ENCODE measurements around the gene LAMA3. TPM values are rescaled to one million over a fixed set of nuclear protein-coding genes. Genes with fewer than 3 reads are reported as not detected.

Gene LAMA3
- total RNA-seq, 1 experiment from 2014 or later: 34.6 TPM

GRCh38 chr18:23893653-23894052 is 204.4 kb downstream of the LAMA3 start:
- Mint-ChIP-seq H3K9me3 (ENCODE audit: unreplicated experiment) (no peaks in the 10 kb centered on the region), H3K36me3 (ENCODE audit: insufficient read depth, unreplicated experiment) (peaks cover 5% of the 10 kb centered on the region), H3K4me1 (ENCODE audit: low read depth, unreplicated experiment) (no peaks in the 10 kb centered on the region), H3K27ac (ENCODE audit: unreplicated experiment) (no peak overlapping the region), H3K4me3 (ENCODE audit: unreplicated experiment) (no peak overlapping the region), H3K27me3 (ENCODE audit: insufficient read depth, unreplicated experiment) (no peaks in the 10 kb centered on the region)
- POLR2A ChIA-PET: no interaction called here
- DNase-seq: no peak
- no peak for TF ChIP-seq CTCF (IDR thresholded peaks at IDR 0.05; ENCODE audit: insufficient read depth in 1 of 2, low read depth in 1 of 2, low read length in 1 of 2, severe bottlenecking in 1 of 2, unreplicated experiment in 1 of 2)
- Histone ChIP-seq H3K36me3 (ENCODE audit: control insufficient read depth, insufficient read depth, low read length) (no peaks in the 10 kb centered on the region), H3K27me3 (replicated peaks; ENCODE audit: control insufficient read depth, insufficient read depth, low read length) (no peaks in the 10 kb centered on the region), H3K4me3 (ENCODE audit: low read depth, low read length) (no peak overlapping the region), H3K4me1 (no peaks in the 10 kb centered on the region), H3K9me3 (no peaks in the 10 kb centered on the region)
- intact Hi-C loops (cut with micrococcal nuclease; ENCODE audit: unreplicated experiment): no loop called here
- no TSS peak for BruUV-seq (replicated peaks)
- CTCF ChIA-PET: no interaction called here

GRCh38 chr18:23894661-23895175 is 205.5 kb downstream of the LAMA3 start:
- ChIA-PET CTCF (no interaction called here), POLR2A (no interaction called here)
- no peak for TF ChIP-seq CTCF (IDR thresholded peaks at IDR 0.05; ENCODE audit: insufficient read depth in 1 of 2, low read depth in 1 of 2, low read length in 1 of 2, severe bottlenecking in 1 of 2, unreplicated experiment in 1 of 2)
- H3K9me3 ChIP-seq: no peaks in the 10 kb centered on the region
- no peaks in the 10 kb centered on the region for H3K36me3 ChIP-seq (ENCODE audit: control insufficient read depth, insufficient read depth, low read length)
- Mint-ChIP-seq H3K9me3 (ENCODE audit: unreplicated experiment) (no peaks in the 10 kb centered on the region), H3K36me3 (ENCODE audit: insufficient read depth, unreplicated experiment) (peaks cover 14% of the 10 kb centered on the region), H3K4me3 (ENCODE audit: unreplicated experiment) (no peak overlapping the region), H3K4me1 (ENCODE audit: low read depth, unreplicated experiment) (no peaks in the 10 kb centered on the region), H3K27ac (ENCODE audit: unreplicated experiment) (no peak overlapping the region), H3K27me3 (ENCODE audit: insufficient read depth, unreplicated experiment) (no peaks in the 10 kb centered on the region)
- intact Hi-C loops (cut with micrococcal nuclease; ENCODE audit: unreplicated experiment): no loop called here
- H3K4me3 ChIP-seq (ENCODE audit: low read depth, low read length): no peak overlapping the region
- H3K4me1 ChIP-seq: no peaks in the 10 kb centered on the region
- no peaks in the 10 kb centered on the region for H3K27me3 ChIP-seq (replicated peaks; ENCODE audit: control insufficient read depth, insufficient read depth, low read length)
- DNase-seq: no peak
- BruUV-seq (replicated peaks): no TSS peak

- Histone ChIP-seq H3K9me3 (no peaks in the 10 kb centered on the region), H3K36me3 (ENCODE audit: control insufficient read depth, insufficient read depth, low read length) (no peaks in the 10 kb centered on the region), H3K4me1 (no peaks in the 10 kb centered on the region), H3K27me3 (replicated peaks; ENCODE audit: control insufficient read depth, insufficient read depth, low read length) (no peaks in the 10 kb centered on the region), H3K4me3 (ENCODE audit: low read depth, low read length) (no peak overlapping the region)
- DNase-seq: no peak
- ChIA-PET POLR2A (no interaction called here), CTCF (interaction anchor here (0.6 kb wide), 1 partner anchor 66 kb away, joined by 3 read pairs; no protein-coding TSS in a partner anchor)
- BruUV-seq (replicated peaks): no TSS peak
- Mint-ChIP-seq H3K9me3 (ENCODE audit: unreplicated experiment) (no peaks in the 10 kb centered on the region), H3K27me3 (ENCODE audit: insufficient read depth, unreplicated experiment) (no peaks in the 10 kb centered on the region), H3K36me3 (ENCODE audit: insufficient read depth, unreplicated experiment) (peaks cover 16% of the 10 kb centered on the region), H3K4me1 (ENCODE audit: low read depth, unreplicated experiment) (no peaks in the 10 kb centered on the region), H3K27ac (ENCODE audit: unreplicated experiment) (no peak overlapping the region), H3K4me3 (ENCODE audit: unreplicated experiment) (no peak overlapping the region)
- intact Hi-C loops (cut with micrococcal nuclease; ENCODE audit: unreplicated experiment): no loop called here
- no peak for TF ChIP-seq CTCF (IDR thresholded peaks at IDR 0.05; ENCODE audit: insufficient read depth in 1 of 2, low read depth in 1 of 2, low read length in 1 of 2, severe bottlenecking in 1 of 2, unreplicated experiment in 1 of 2)
Measured at GRCh38 chr18:23897291-23897690, 208.0 kb downstream of the LAMA3 start.
